Heart left ventricle (tissue), 16 donors: Measurements from ENCODE around the gene PHF21A. TPM values are rescaled to one million over a fixed set of nuclear protein-coding genes. Genes with fewer than 3 reads are reported as not detected.

Experiments
- ATAC-seq, 4 donors: fragments of 200-7000 bp; cut with Tn5 transposase; one replicate each; pipeline ENCODE4 v1.9.1; 2020 to 2022; ENCODE audit warnings: moderate library complexity in 4 of 4, mild to moderate bottlenecking in 3 of 4, moderate number of reproducible peaks in 1 of 4
- DNase-seq, 5 donors: peaks; one replicate each; pipeline ENCODE4 v3.0.0-alpha.2; 2020
- H3K27ac ChIP-seq, 12 donors: fragments of 200-600 bp; sonication (generic) in 4 of 12; one replicate each; pipeline versions ENCODE4 v1.5.0 to v1.8.0; 2016 to 2022; ENCODE audit warnings: mild to moderate bottlenecking in 2 of 12
- H3K27me3 ChIP-seq, 9 donors: fragments of 200-600 bp; sonication (generic) in 2 of 9; one replicate each; pipeline versions ENCODE4 v1.5.1 to v1.8.0; 2016 to 2022; ENCODE audit warnings: mild to moderate bottlenecking in 3 of 9
- H3K36me3 ChIP-seq, 9 donors: fragments of 200-600 bp; sonication (generic) in 2 of 9; one replicate each; pipeline versions ENCODE4 v1.5.0 to v1.8.0; 2018 to 2022; ENCODE audit warnings: mild to moderate bottlenecking in 2 of 9
- H3K4me1 ChIP-seq, 12 donors: fragments of 200-600 bp; sonication (generic) in 4 of 12; one replicate each; pipeline versions ENCODE4 v1.5.0 to v1.8.0; 2016 to 2022; ENCODE audit warnings: mild to moderate bottlenecking in 3 of 12
- H3K4me3 ChIP-seq, 12 donors: fragments of 200-600 bp; sonication (generic) in 4 of 12; one replicate each; pipeline versions ENCODE4 v1.5.0 to v1.8.0; 2017 to 2022; ENCODE audit warnings: mild to moderate bottlenecking in 9 of 12, moderate library complexity in 4 of 12
- H3K9me3 ChIP-seq, 12 donors: fragments of 200-600 bp; sonication (generic) in 4 of 12; one replicate each; pipeline versions ENCODE4 v1.5.0 to v1.8.0; 2016 to 2022; ENCODE audit warnings: mild to moderate bottlenecking in 1 of 12
- CTCF ChIP-seq, 12 donors: fragments of 200-600 bp; sonication (generic) in 4 of 12; IDR thresholded peaks; one replicate each; pipeline versions ENCODE4 v1.5.0 to v1.8.0; 2018 to 2022; ENCODE audit warnings: antibody characterized with exemption in 12 of 12, mild to moderate bottlenecking in 5 of 12
- POLR2A ChIP-seq, 2 donors: fragments of 450-650 bp; IDR thresholded peaks; one replicate each; pipeline ENCODE4 v1.6.1; 2017; ENCODE audit warnings: antibody characterized with exemption in 2 of 2, mild to moderate bottlenecking in 2 of 2, moderate library complexity in 2 of 2
- WGBS, 4 donors: extraction: QIAGEN DNeasy Blood & Tissue Kit in 2 of 4; methylation state at CpG; one replicate each; pipeline versions ENCODE4 v1.1.5 to v1.1.7; 2013 to 2018; 5-methylcytosine and 5-hydroxymethylcytosine counted together
- intact Hi-C, 10 donors: fragments of 100-400 bp; cut with DNase I; formaldehyde crosslinking; loops; one replicate each; pipeline versions ENCODE4 v1.11.1 to v1.14.2; 2022
- polyA plus RNA-seq, 2 donors: library from polyadenylated mRNA; stranded (reverse); fragments of 200-250 nt; gene quantifications; one replicate each; pipeline ENCODE4 v1.2.3, GENCODE V29; 2013
- total RNA-seq, 9 donors: library from RNA; depleted of rRNA in 2 of 9; stranded (reverse); fragments of >200 nt in 2 of 9; fragmentation: NEBNext Ultra II Directional in 3 of 9; extraction: Animal tissue kit (Norgen Biotek cat#: 25700) in 3 of 9; gene quantifications; one replicate each; pipeline versions ENCODE4 v1.1.0 to v1.2.4, GENCODE V29; 2016 to 2023
- donor health status: ischemic (EF 13 %, LVEDD 7.1; RV severe dilation, severe dysfunction).
- donor health status: healthy with polysubstance abuse.
- donor health status: DM: no; HTN: yes; CAD: no.
- donor health status: DM: no; HTN: no; CAD: no.
- donor health status: ischemic (EF 25% LVEDD 6.9; RV normal size, moderate dysfunction).
- donor health status: ischemic (EF 25% LVEDD 5.7; RV mildly dilated, moderate dysfunction).
- donor health status: healthy.
- donor health status: DM: yes; HTN: yes; CAD: no.
- donor health status: ischemic (EF 35%, LVEDD 5.7; RV mildly dilated, moderate dysfunction).
- donor health status: nonischemic (EF 11% LVEDD 7.7; RV severe dilation, severe dysfunction).
- donor health status: DM: yes; HTN: yes; CAD: no.
- donor health status: PGD.
- donor health status: ischemic (EF 29% LVEDD 5.4; RV normal size, mild dysfunction).
- donor health status: nonischemic (EF 23%, LVEDD 6.1; RV moderate dilation, normal function).

PHF21A gene
- total and polyA plus RNA-seq, 11 donors: 16.5 to 45.9 (median 36.1) TPM

GRCh38 chr11:45993531-45994001 is 127.7 kb downstream of the PHF21A start:
- WGBS, 4 donors: 22 to 44% (median 34%) methylated on average over 6 of the region's 6 CpGs
- H3K4me3 ChIP-seq: no peak overlapping the region
- H3K27ac ChIP-seq: peak overlapping the region in 8 of 12 donors; percentile 12 to 70 (median 26)
- intact Hi-C loops: no loop called here
- ATAC-seq (peak; percentile 64 to 89 (median 80)), DNase-seq (peak in 3 of 5 donors; percentile 36 to 83 (median 38))
- peaks cover 0 to 57% (median 34%) of the 10 kb centered on the region in 12 donors for H3K4me1 ChIP-seq
- no peaks in the 10 kb centered on the region for H3K27me3 ChIP-seq
- no peaks in the 10 kb centered on the region for H3K36me3 ChIP-seq
- no peaks in the 10 kb centered on the region for H3K9me3 ChIP-seq
- no peak for TF ChIP-seq CTCF (IDR thresholded peaks at IDR 0.05)
- no peak for TF ChIP-seq POLR2A (IDR thresholded peaks at IDR 0.05)

- Histone ChIP-seq H3K4me3 (no peak overlapping the region), H3K4me1 (peaks cover 0 to 23% (median 14%) of the 10 kb centered on the region in 12 donors)
- 54 to 63% (median 57%) methylated on average over 1 of the region's 1 CpG for WGBS, 4 donors
These were observed 132.3 kb downstream of the PHF21A start for GRCh38 chr11:45988921-45989320.

GRCh38 chr11:45985212-45985611 is 136.0 kb downstream of the PHF21A start:
- ATAC-seq (no peak), DNase-seq (no peak)
- Histone ChIP-seq H3K27ac (no peak overlapping the region), H3K4me1 (peaks cover 5 to 32% (median 23%) of the 10 kb centered on the region in 12 donors), H3K4me3 (no peak overlapping the region), H3K9me3 (no peaks in the 10 kb centered on the region), H3K36me3 (no peaks in the 10 kb centered on the region), H3K27me3 (no peaks in the 10 kb centered on the region)
- intact Hi-C loops: no loop called here
- 90 to 100% (median 95%) methylated on average over 1 of the region's 1 CpG for WGBS, 4 donors
- TF ChIP-seq POLR2A (IDR thresholded peaks at IDR 0.05): no peak
- TF ChIP-seq CTCF (IDR thresholded peaks at IDR 0.05): no peak

More at GRCh38 chr11:45988921-45989320, 132.3 kb downstream of the PHF21A start:
- Histone ChIP-seq H3K9me3 (no peaks in the 10 kb centered on the region), H3K27me3 (no peaks in the 10 kb centered on the region), H3K27ac (no peak overlapping the region), H3K36me3 (no peaks in the 10 kb centered on the region)
- no peak for ATAC-seq
- TF ChIP-seq CTCF (IDR thresholded peaks at IDR 0.05) (no peak), POLR2A (IDR thresholded peaks at IDR 0.05) (no peak)
- DNase-seq: no peak
- intact Hi-C loops: no loop called here

- Histone ChIP-seq H3K27ac (peak overlapping the region in 1 of 12 donors; percentile 24), H3K36me3 (peaks cover 0 to 5% (median 5%) of the 10 kb centered on the region in 9 donors), H3K4me1 (peaks cover 5 to 41% (median 27%) of the 10 kb centered on the region in 12 donors), H3K9me3 (no peaks in the 10 kb centered on the region), H3K27me3 (no peaks in the 10 kb centered on the region), H3K4me3 (no peak overlapping the region)
- TF ChIP-seq POLR2A (IDR thresholded peaks at IDR 0.05) (no peak), CTCF (IDR thresholded peaks at IDR 0.05) (no peak)
- no peak for ATAC-seq
- no peak for DNase-seq
- 92 to 94% (median 93%) methylated on average over 9 of the region's 9 CpGs for WGBS, 4 donors
- intact Hi-C loops: no loop called here
These were observed 137.1 kb downstream of the PHF21A start for GRCh38 chr11:45984192-45984591.
